Measurements from ENCODE around the gene CD82. TPM values are rescaled to one million over a fixed set of nuclear protein-coding genes. Genes with fewer than 3 reads are reported as not detected.

The CD82 gene
- total and polyA plus RNA-seq, 5 experiments from 2014 or later = 21.1 to 29.9 (median 24.1) TPM

- H3K36me3 Mint-ChIP-seq = no peaks in the 10 kb centered on the region
- H3K9me3 Mint-ChIP-seq = no peaks in the 10 kb centered on the region
- H3K4me1 Mint-ChIP-seq = peaks cover 25 to 68% (median 57%) of the 10 kb centered on the region in 4 donors
- POLR2A ChIA-PET = interaction anchor here (0.9 to 4.9 kb wide), 8 partner anchors 8 to 51 kb away, joined by 3 to 68 read pairs (median 6); no protein-coding TSS in a partner anchor
- peak overlapping the region in 9 of 10 donors; percentile 37 to 90 (median 60) for H3K27ac Mint-ChIP-seq
- H3K27me3 Mint-ChIP-seq = no peaks in the 10 kb centered on the region
- ATAC-seq = no peak
- no peak for DNase-seq
- peak overlapping the region; percentile 78 to 91 (median 87) for H3K4me3 Mint-ChIP-seq
These were observed 788 bp downstream of the CD82 start for GRCh38 chr11:44565953-44566949.

- Mint-ChIP-seq H3K27ac (peak overlapping the region in 9 of 10 donors; percentile 13 to 90 (median 73)), H3K4me3 (peak overlapping the region; percentile 78 to 91 (median 87)), H3K9me3 (no peaks in the 10 kb centered on the region)
These were observed 1.8 kb downstream of the CD82 start for GRCh38 chr11:44566952-44567875.

GRCh38 chr11:44567876-44568256 is 2.4 kb downstream of the CD82 start:
- no peak for DNase-seq
- H3K27ac Mint-ChIP-seq = peak overlapping the region in 7 of 10 donors; percentile 13 to 90 (median 74)
- H3K9me3 Mint-ChIP-seq = no peaks in the 10 kb centered on the region
- H3K4me3 Mint-ChIP-seq = peak overlapping the region; percentile 2 to 91 (median 87)
- H3K36me3 Mint-ChIP-seq = no peaks in the 10 kb centered on the region
- ATAC-seq = no peak
- H3K4me1 Mint-ChIP-seq = peaks cover 33 to 79% (median 69%) of the 10 kb centered on the region in 4 donors
- H3K27me3 Mint-ChIP-seq = no peaks in the 10 kb centered on the region
- POLR2A ChIA-PET = interaction anchor here (1.5 kb wide), 1 partner anchor 10 kb away, joined by 5 read pairs; no protein-coding TSS in a partner anchor

More at GRCh38 chr11:44566952-44567875, 1.8 kb downstream of the CD82 start:
- DNase-seq (no peak), ATAC-seq (no peak)
- Mint-ChIP-seq H3K4me1 (peaks cover 28 to 74% (median 63%) of the 10 kb centered on the region in 4 donors), H3K36me3 (no peaks in the 10 kb centered on the region), H3K27me3 (no peaks in the 10 kb centered on the region)
- POLR2A ChIA-PET = interaction anchor here (3.4 to 4.9 kb wide), 2 partner anchors 28 to 45 kb away, joined by 21 to 68 read pairs; no protein-coding TSS in a partner anchor

GRCh38 chr11:44568331-44568657 is 2.8 kb downstream of the CD82 start:
- H3K36me3 Mint-ChIP-seq = no peaks in the 10 kb centered on the region
- POLR2A ChIA-PET = interaction anchor here (1.4 to 1.9 kb wide), 3 partner anchors 10 to 44 kb away, joined by 4 to 19 read pairs (median 5); no protein-coding TSS in a partner anchor
- ATAC-seq = no peak
- no peak for DNase-seq
- H3K9me3 Mint-ChIP-seq = no peaks in the 10 kb centered on the region
- peaks cover 36 to 81% (median 74%) of the 10 kb centered on the region in 4 donors for H3K4me1 Mint-ChIP-seq
- no peaks in the 10 kb centered on the region for H3K27me3 Mint-ChIP-seq
- peak overlapping the region in 8 of 10 donors; percentile 86 to 91 (median 88) for H3K4me3 Mint-ChIP-seq
- peak overlapping the region in 8 of 10 donors; percentile 56 to 90 (median 74) for H3K27ac Mint-ChIP-seq

GRCh38 chr11:44568658-44569473 is 3.4 kb downstream of the CD82 start:
- POLR2A ChIA-PET = interaction anchor here (0.5 to 1.9 kb wide), 4 partner anchors 9 to 43 kb away, joined by 4 to 19 read pairs (median 4); no protein-coding TSS in a partner anchor
- Mint-ChIP-seq H3K27ac (peak overlapping the region in 8 of 10 donors; percentile 65 to 90 (median 72)), H3K4me1 (peaks cover 40 to 84% (median 79%) of the 10 kb centered on the region in 4 donors), H3K27me3 (no peaks in the 10 kb centered on the region), H3K9me3 (no peaks in the 10 kb centered on the region), H3K36me3 (no peaks in the 10 kb centered on the region), H3K4me3 (peak overlapping the region; percentile 47 to 87 (median 62))
- DNase-seq = peak; percentile 42 to 86 (median 58)
- ATAC-seq = peak; percentile 60 to 61

- no peaks in the 10 kb centered on the region for H3K36me3 Mint-ChIP-seq
- no peaks in the 10 kb centered on the region for H3K9me3 Mint-ChIP-seq
- peak overlapping the region in 5 of 10 donors; percentile 5 to 90 (median 48) for H3K27ac Mint-ChIP-seq
- POLR2A ChIA-PET = interaction anchor here (2.5 kb wide), 1 partner anchor 42 kb away, joined by 11 read pairs; no protein-coding TSS in a partner anchor
- H3K27me3 Mint-ChIP-seq = no peaks in the 10 kb centered on the region
- H3K4me3 Mint-ChIP-seq = peak overlapping the region in 4 of 10 donors; percentile 60 to 71 (median 64)
- ATAC-seq (no peak), DNase-seq (peak in 1 of 10 donors; percentile 43)
- peaks cover 51 to 97% (median 91%) of the 10 kb centered on the region in 4 donors for H3K4me1 Mint-ChIP-seq
These were observed 5.1 kb downstream of the CD82 start for GRCh38 chr11:44570411-44571155.

GRCh38 chr11:44571871-44572270 is 6.4 kb downstream of the CD82 start:
- Mint-ChIP-seq H3K4me3 (peak overlapping the region in 1 of 10 donors; percentile 13), H3K4me1 (peaks cover 50 to 94% (median 90%) of the 10 kb centered on the region in 4 donors), H3K27me3 (no peaks in the 10 kb centered on the region), H3K27ac (peak overlapping the region in 2 of 10 donors; percentile 84 to 90), H3K36me3 (no peaks in the 10 kb centered on the region), H3K9me3 (no peaks in the 10 kb centered on the region)
- ATAC-seq (no peak), DNase-seq (peak in 1 of 10 donors; percentile 40)
- POLR2A ChIA-PET = interaction anchor here (0.8 to 2.5 kb wide), 3 partner anchors 23 to 40 kb away, joined by 3 to 11 read pairs (median 3); no protein-coding TSS in a partner anchor

GRCh38 chr11:44572436-44572835 is 7.0 kb downstream of the CD82 start:
- POLR2A ChIA-PET = interaction anchor here (1.4 to 2.5 kb wide), 2 partner anchors 31 to 40 kb away, joined by 3 to 11 read pairs; no protein-coding TSS in a partner anchor
- H3K27ac Mint-ChIP-seq = peak overlapping the region in 8 of 10 donors; percentile 15 to 90 (median 81)
- ATAC-seq (no peak), DNase-seq (no peak)
- H3K4me1 Mint-ChIP-seq = peaks cover 46 to 94% (median 89%) of the 10 kb centered on the region in 4 donors
- no peaks in the 10 kb centered on the region for H3K36me3 Mint-ChIP-seq
- no peaks in the 10 kb centered on the region for H3K9me3 Mint-ChIP-seq
- no peaks in the 10 kb centered on the region for H3K27me3 Mint-ChIP-seq
- peak overlapping the region in 5 of 10 donors; percentile 5 to 57 (median 26) for H3K4me3 Mint-ChIP-seq

- ATAC-seq (no peak), DNase-seq (no peak)
- Mint-ChIP-seq H3K27me3 (no peaks in the 10 kb centered on the region), H3K36me3 (no peaks in the 10 kb centered on the region), H3K4me1 (peaks cover 43 to 94% (median 86%) of the 10 kb centered on the region in 4 donors), H3K9me3 (no peaks in the 10 kb centered on the region), H3K27ac (peak overlapping the region in 6 of 10 donors; percentile 67 to 93 (median 85)), H3K4me3 (peak overlapping the region in 2 of 10 donors; percentile 13 to 30)
- POLR2A ChIA-PET = no interaction called here
These were observed 7.4 kb downstream of the CD82 start for GRCh38 chr11:44572884-44573283.

- ATAC-seq (no peak), DNase-seq (no peak)
- Mint-ChIP-seq H3K27me3 (no peaks in the 10 kb centered on the region), H3K4me3 (peak overlapping the region in 6 of 10 donors; percentile 31 to 71 (median 58)), H3K9me3 (no peaks in the 10 kb centered on the region), H3K27ac (peak overlapping the region in 7 of 10 donors; percentile 64 to 93 (median 84)), H3K4me1 (peaks cover 40 to 93% (median 84%) of the 10 kb centered on the region in 4 donors), H3K36me3 (no peaks in the 10 kb centered on the region)
- POLR2A ChIA-PET = interaction anchor here (1.1 to 1.2 kb wide), 3 partner anchors 8 to 36 kb away, joined by 3 to 6 read pairs (median 3); partner anchors contain the start of gene CD82
These were observed 7.9 kb downstream of the CD82 start for GRCh38 chr11:44573333-44573732.

Measured in naive thymus-derived CD8-positive, alpha-beta T cell (primary cell).